Measurements from ENCODE around the gene DAP. TPM values are rescaled to one million over a fixed set of nuclear protein-coding genes. Genes with fewer than 3 reads are reported as not detected.

The DAP gene
- total RNA-seq, 4 donors from 2014 or later, result 52.0 to 138 (median 111) TPM

DNA sequence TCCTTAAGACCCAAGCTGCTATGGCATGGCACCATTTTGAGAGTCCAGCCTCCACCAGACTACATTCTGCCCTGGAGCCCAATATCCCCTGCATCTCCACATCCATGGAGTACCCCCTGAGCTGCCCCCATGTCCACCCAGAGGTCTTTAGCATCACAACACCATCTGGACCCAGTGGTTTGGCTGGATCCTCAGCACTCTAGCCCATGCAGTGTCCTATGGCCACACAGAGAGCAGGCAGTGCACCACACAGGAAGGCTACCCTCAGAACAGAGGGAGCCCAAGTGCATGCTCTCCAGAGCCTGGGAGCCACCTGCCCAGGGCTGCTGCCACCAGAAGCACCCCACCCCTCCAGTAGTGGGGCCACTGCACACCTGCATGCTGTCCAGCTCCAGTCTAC, 18.6 kb upstream of the DAP start:
- Histone ChIP-seq H3K27ac (no peak overlapping the region), H3K27me3 (no peaks in the 10 kb centered on the region), H3K4me3 (no peak overlapping the region), H3K9me3 (no peaks in the 10 kb centered on the region), H3K4me1 (no peaks in the 10 kb centered on the region), H3K36me3 (no peaks in the 10 kb centered on the region)
- TF ChIP-seq CTCF (IDR thresholded peaks at IDR 0.05) (no peak), POLR2A (IDR thresholded peaks at IDR 0.05) (no peak)
- DNase-seq, result no peak

DNA sequence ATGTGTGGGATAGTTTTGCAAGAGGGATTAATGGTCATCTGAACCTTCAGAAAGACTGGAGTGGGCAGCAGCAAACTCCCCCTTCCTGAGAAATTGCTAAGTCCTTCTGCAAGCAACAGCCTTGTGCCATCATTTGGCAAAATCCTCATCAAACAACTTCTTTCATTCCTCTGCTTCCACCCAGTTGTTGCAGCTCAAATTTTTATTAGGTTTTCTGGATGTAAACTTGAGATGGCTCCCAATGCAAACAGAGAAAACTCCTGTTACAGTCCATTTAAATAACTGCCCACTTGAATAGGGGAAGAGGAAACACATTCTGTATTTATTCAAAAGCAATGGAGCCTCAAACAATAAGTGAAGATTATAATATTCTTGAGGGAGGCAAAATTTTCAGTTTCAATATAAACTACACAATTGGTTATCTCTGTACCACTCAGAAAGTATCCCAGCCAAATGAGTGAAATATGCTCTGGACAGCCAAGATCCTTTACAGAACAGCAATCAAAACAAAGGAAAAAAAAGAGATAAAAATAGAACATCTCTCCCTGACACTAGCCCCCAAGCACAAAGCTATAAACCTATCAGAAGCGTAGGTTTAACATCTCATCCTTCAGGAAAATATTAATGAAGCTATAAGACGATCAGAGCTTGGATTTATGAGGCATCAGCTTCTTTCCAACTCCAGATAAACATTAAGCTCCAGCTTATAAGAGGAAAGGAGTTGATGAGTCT, 17.3 kb upstream of the DAP start:
- Histone ChIP-seq H3K27me3 (no peaks in the 10 kb centered on the region), H3K9me3 (no peaks in the 10 kb centered on the region), H3K36me3 (no peaks in the 10 kb centered on the region), H3K27ac (no peak overlapping the region), H3K4me3 (no peak overlapping the region), H3K4me1 (no peaks in the 10 kb centered on the region)
- no peak for DNase-seq
- TF ChIP-seq POLR2A (IDR thresholded peaks at IDR 0.05) (no peak), CTCF (IDR thresholded peaks at IDR 0.05) (no peak)

DNA sequence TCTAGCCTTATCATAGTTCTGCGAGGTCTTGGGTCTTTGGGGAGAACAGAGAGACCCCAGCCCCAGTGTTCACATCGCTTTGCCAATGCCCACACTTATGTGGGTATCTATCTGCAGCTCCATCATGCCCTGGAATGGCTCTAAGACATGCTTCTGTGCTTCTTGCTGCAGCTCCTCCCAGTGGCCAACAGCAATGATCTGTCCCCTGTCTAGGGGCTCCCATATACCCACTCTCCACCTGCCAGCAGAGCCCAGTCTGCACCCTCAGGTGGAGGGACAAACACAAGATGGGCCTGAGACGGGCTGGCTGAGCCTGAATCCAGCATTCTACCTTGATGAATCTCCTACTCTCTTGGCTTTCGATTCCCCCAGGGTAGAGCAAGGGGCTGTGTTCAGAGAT, 14.6 kb upstream of the DAP start:
- no peaks in the 10 kb centered on the region for H3K27me3 ChIP-seq
- no peak overlapping the region for H3K27ac ChIP-seq
- TF ChIP-seq POLR2A (IDR thresholded peaks at IDR 0.05) (no peak), CTCF (IDR thresholded peaks at IDR 0.05) (peak in 1 of 6 experiments; percentile 9)
- H3K9me3 ChIP-seq, result no peaks in the 10 kb centered on the region
- no peaks in the 10 kb centered on the region for H3K36me3 ChIP-seq
- H3K4me1 ChIP-seq, result no peaks in the 10 kb centered on the region
- DNase-seq, result no peak
- H3K4me3 ChIP-seq, result no peak overlapping the region

DNA sequence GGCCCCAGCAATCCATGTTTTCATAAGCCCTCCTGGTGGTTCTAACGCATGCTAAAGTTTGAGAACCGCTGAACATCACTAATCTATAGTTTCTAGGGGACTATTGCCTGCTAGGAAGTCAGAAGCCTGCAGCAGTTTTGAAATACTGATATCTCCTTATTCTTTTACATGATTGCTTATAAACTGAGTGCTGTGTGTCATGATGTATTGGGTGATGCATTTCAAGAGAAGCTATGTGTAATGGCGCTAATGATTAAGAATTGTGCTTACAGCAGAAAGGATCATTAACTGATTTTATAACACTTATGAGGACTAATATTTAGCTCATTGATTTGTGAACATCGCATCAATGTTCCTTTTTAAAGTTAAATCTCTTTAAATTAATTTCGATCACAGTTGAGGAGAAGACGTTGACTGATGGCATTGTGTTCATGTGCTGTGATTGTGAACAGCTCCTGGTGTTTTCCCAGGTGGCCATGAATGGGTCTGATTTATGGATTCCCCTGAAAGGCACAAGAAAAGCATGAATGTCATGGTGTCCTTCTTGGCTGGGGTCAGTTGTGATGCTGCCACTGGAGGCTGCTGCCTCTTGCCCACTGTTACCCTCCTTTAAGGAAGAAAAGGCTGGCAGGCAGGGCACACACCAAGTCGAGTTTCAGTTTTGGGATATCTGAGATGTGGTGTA, 12.0 kb upstream of the DAP start:
- Histone ChIP-seq H3K9me3 (no peaks in the 10 kb centered on the region), H3K4me1 (no peaks in the 10 kb centered on the region), H3K36me3 (no peaks in the 10 kb centered on the region), H3K4me3 (no peak overlapping the region), H3K27me3 (no peaks in the 10 kb centered on the region), H3K27ac (no peak overlapping the region)
- DNase-seq, result no peak
- TF ChIP-seq POLR2A (IDR thresholded peaks at IDR 0.05) (no peak), CTCF (IDR thresholded peaks at IDR 0.05) (no peak)

DNA sequence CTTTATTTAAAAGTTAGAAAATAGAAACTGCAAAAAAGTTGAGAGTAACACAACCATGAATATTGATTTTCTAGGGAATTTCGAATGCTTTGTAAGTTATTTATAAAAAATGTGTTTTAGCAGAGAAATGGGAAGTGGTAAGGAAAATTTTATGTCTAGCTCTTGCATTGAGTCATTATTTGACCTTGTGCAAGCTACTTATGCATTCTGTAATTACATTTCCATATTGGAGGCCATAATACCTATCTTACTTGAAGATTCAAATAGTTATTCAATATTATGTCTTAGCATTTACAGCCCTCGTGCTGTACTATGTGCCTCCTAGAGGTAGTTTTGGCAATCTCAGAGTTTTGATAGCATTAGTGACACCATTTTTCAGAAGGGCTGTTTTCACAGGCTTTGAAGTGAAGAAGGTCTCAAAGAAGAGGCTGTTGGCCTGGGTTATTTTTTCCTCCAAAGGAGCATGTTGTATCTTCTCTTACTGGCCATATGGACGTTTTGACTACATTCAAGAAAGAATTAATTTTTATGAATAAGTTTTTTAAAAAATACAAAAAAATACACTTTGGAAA, 7.4 kb upstream of the DAP start:
- TF ChIP-seq POLR2A (IDR thresholded peaks at IDR 0.05) (no peak), CTCF (IDR thresholded peaks at IDR 0.05) (no peak)
- Histone ChIP-seq H3K9me3 (no peaks in the 10 kb centered on the region), H3K4me1 (no peaks in the 10 kb centered on the region), H3K27me3 (no peaks in the 10 kb centered on the region), H3K4me3 (no peak overlapping the region), H3K36me3 (no peaks in the 10 kb centered on the region), H3K27ac (no peak overlapping the region)
- no peak for DNase-seq

All from Peyer's patch (tissue), 4 donors.